B cell (primary cell): Measurements from ENCODE around the gene ZNF425. TPM values are rescaled to one million over a fixed set of nuclear protein-coding genes. Genes with fewer than 3 reads are reported as not detected.

Experiments
- ATAC-seq: fragments of 200-7000 bp; cut with Tn5 transposase; one replicate; pipeline ENCODE4 v1.10.0; 2021; ENCODE audit warnings: low read depth, mild to moderate bottlenecking, moderate number of reproducible peaks, moderate library complexity
- CTCF ChIA-PET: fragments of 350-600 bp; sonication (Branson Sonifier 250); formaldehyde crosslinking; loops from one replicate; lab custom pipeline; 2021; ENCODE audit warnings: antibody characterized with exemption, inconsistent platforms; lab: Charles Lee
- POLR2A ChIA-PET: fragments of 350-600 bp; sonication (Branson Sonifier 250); formaldehyde crosslinking; loops from one replicate; lab custom pipeline; 2021; ENCODE audit warnings: antibody characterized with exemption; lab: Charles Lee
- DNase-seq: peaks from one replicate; pipeline ENCODE4 v3.0.0; 2013
- H2AFZ ChIP-seq: 2 replicates; pipeline ENCODE4 v1.6.1; 2012; ENCODE audit warnings: mild to moderate bottlenecking, low read depth, low read length; ENCODE audit not compliant: insufficient read depth, poor library complexity, severe bottlenecking
- H3K27ac ChIP-seq, 2 donors: 1 replicate in 1 of 2; 2 replicates in 1 of 2; pipeline ENCODE4 v1.5.1; 2012 to 2013; ENCODE audit warnings: low read length in 2 of 2, mild to moderate bottlenecking in 2 of 2, moderate library complexity in 1 of 2
- H3K27me3 ChIP-seq, 4 experiments: fragments of 200-600 bp in 1 of 4; sonication (generic) in 1 of 4; replicated peaks in 1 of 4; 1 replicate in 2 of 4; 2 replicates in 2 of 4; pipeline versions ENCODE4 v1.6.1 to v1.7.0; 2013 to 2016; ENCODE audit warnings: low read length in 3 of 4, mild to moderate bottlenecking in 2 of 4, mixed read lengths in 1 of 4, moderate library complexity in 1 of 4; ENCODE audit not compliant: insufficient read depth in 4 of 4, control insufficient read depth in 3 of 4; ENCODE audit errors: control extremely low read depth in 1 of 4
- H3K36me3 ChIP-seq, 2 experiments: replicated peaks in 1 of 2; 1 replicate in 1 of 2; 2 replicates in 1 of 2; pipeline versions ENCODE4 v1.6.1 to v1.7.1; 2013; ENCODE audit warnings: low read length in 1 of 2; ENCODE audit not compliant: insufficient read depth in 2 of 2, control insufficient read depth in 1 of 2; ENCODE audit errors: control extremely low read depth in 1 of 2, extremely low read depth in 1 of 2
- H3K4me1 ChIP-seq, 2 donors: fragments of 200-600 bp in 1 of 2; sonication (generic) in 1 of 2; 1 replicate in 1 of 2; 2 replicates in 1 of 2; pipeline versions ENCODE4 v1.5.1 to v1.6.1; 2013 to 2017; ENCODE audit warnings: low read length in 2 of 2; ENCODE audit not compliant: control insufficient read depth in 2 of 2, insufficient read depth in 2 of 2
- H3K4me2 ChIP-seq: replicated peaks from 2 replicates; pipeline ENCODE3; 2012; ENCODE audit warnings: mild to moderate bottlenecking, low read depth, low read length; ENCODE audit not compliant: poor library complexity, severe bottlenecking
- H3K4me3 ChIP-seq, 5 experiments: fragments of 200-600 bp in 1 of 5; sonication (generic) in 1 of 5; 1 replicate in 3 of 5; 2 replicates in 2 of 5; pipeline versions ENCODE4 v1.5.1 to v1.7.0; 2011 to 2016; ENCODE audit warnings: low read length in 4 of 5, mild to moderate bottlenecking in 4 of 5, low read depth in 2 of 5, control low read depth in 1 of 5, moderate library complexity in 1 of 5; ENCODE audit not compliant: insufficient read depth in 1 of 5; ENCODE audit errors: control extremely low read depth in 1 of 5, extremely low read depth in 1 of 5
- H3K79me2 ChIP-seq: fragments of 200-600 bp; sonication (generic); one replicate; pipeline ENCODE4 v1.6.0; 2016; ENCODE audit warnings: low read length; ENCODE audit not compliant: control insufficient read depth, insufficient read depth
- H3K9ac ChIP-seq: fragments of 200-600 bp; sonication (generic); 2 replicates; pipeline ENCODE4 v1.6.1; 2017; ENCODE audit warnings: mild to moderate bottlenecking, low read length, moderate library complexity
- H3K9me3 ChIP-seq, 3 donors: one replicate each; pipeline versions ENCODE4 v1.6.1 to v1.7.1; 2013; ENCODE audit warnings: low read length in 2 of 3; ENCODE audit not compliant: control insufficient read depth in 2 of 3, insufficient read depth in 1 of 3; ENCODE audit errors: control extremely low read depth in 1 of 3
- H4K20me1 ChIP-seq: 2 replicates; pipeline ENCODE4 v1.6.0; 2012; ENCODE audit warnings: mild to moderate bottlenecking, low read length; ENCODE audit not compliant: insufficient read depth, control insufficient read depth, poor library complexity, severe bottlenecking
- H3K27ac Mint-ChIP-seq: one replicate; pipeline ENCODE4 v1.8.0; 2021; ENCODE audit warnings: mixed read lengths
- H3K27me3 Mint-ChIP-seq: one replicate; pipeline ENCODE4 v1.8.0; 2021; ENCODE audit warnings: mixed read lengths
- H3K4me1 Mint-ChIP-seq: one replicate; pipeline ENCODE4 v1.8.0; 2021; ENCODE audit warnings: mixed read lengths
- H3K4me3 Mint-ChIP-seq: one replicate; pipeline ENCODE4 v1.8.0; 2021; ENCODE audit warnings: mixed read lengths
- H3K9me3 Mint-ChIP-seq: one replicate; pipeline ENCODE4 v1.8.0; 2022; ENCODE audit warnings: mixed read lengths; ENCODE audit not compliant: insufficient read depth
- CTCF ChIP-seq: fragments of 200-600 bp; IDR thresholded peaks from one replicate; pipeline ENCODE4 v1.8.0; 2022; ENCODE audit warnings: antibody characterized with exemption, mild to moderate bottlenecking
- EZH2 ChIP-seq: IDR thresholded peaks from 2 replicates; pipeline ENCODE4 v1.6.1; 2012; ENCODE audit warnings: borderline replicate concordance, low read depth, mild to moderate bottlenecking, moderate library complexity, low read length; ENCODE audit not compliant: insufficient read depth, poor library complexity, severe bottlenecking
- WGBS: methylation state at CpG from one replicate; pipeline ENCODE4 v1.1.5; 2013; ENCODE audit warnings: missing lambda C conversion rate; ENCODE audit not compliant: insufficient coverage; 5-methylcytosine and 5-hydroxymethylcytosine counted together
- intact Hi-C: fragments of 100-400 bp; cut with micrococcal nuclease; formaldehyde crosslinking; loops from one replicate; pipeline ENCODE4 v1.10.0; 2022
- polyA plus RNA-seq: library from polyadenylated mRNA; depleted of rRNA; stranded (reverse); fragments of >200 nt; gene quantifications from 2 replicates; pipeline ENCODE4 v1.2.3, GENCODE V29; 2012
- total RNA-seq, 2 donors: library from RNA; stranded (reverse); fragments of 120-200 nt in 1 of 2; gene quantifications; 1 replicate in 1 of 2; 2 replicates in 1 of 2; pipeline versions ENCODE4 v1.2.3 to v1.2.4, GENCODE V29; 2013 to 2022

Gene ZNF425
- total and polyA plus RNA-seq, 2 donors (not counting 1 experiment from before 2014, with no cell fraction given), result 0.48 to 3.3 TPM

GRCh38 chr7:149147752-149148653 is 21.9 kb upstream of the ZNF425 start:
- Mint-ChIP-seq H3K27me3 (no peaks in the 10 kb centered on the region), H3K9me3 (no peaks in the 10 kb centered on the region), H3K4me1 (peaks cover 32% of the 10 kb centered on the region), H3K4me3 (peak overlapping the region; percentile 93), H3K27ac (peak overlapping the region; percentile 84)
- H2AFZ ChIP-seq, result peak overlapping the region; percentile 92
- peaks cover 41% of the 10 kb centered on the region for H4K20me1 ChIP-seq
- H3K79me2 ChIP-seq, result peaks cover 61% of the 10 kb centered on the region
- peaks cover 0 to 4% (median 0%) of the 10 kb centered on the region in 3 donors for H3K9me3 ChIP-seq
- H3K4me2 ChIP-seq, result peak overlapping the region; percentile 91
- peak overlapping the region; percentile 48 to 80 (median 76) for H3K4me3 ChIP-seq
- WGBS, result under 1% methylated on average over 85 of the region's 86 CpGs
- H3K27me3 ChIP-seq, result no peaks in the 10 kb centered on the region
- DNase-seq, result no peak
- ChIA-PET POLR2A (interaction anchor here (0.5 to 2.5 kb wide), 5 partner anchors 9 to 119 kb away, joined by 3 to 42 read pairs (median 4); partner anchors contain the start of genes ZNF425, ZNF783 and ZNF786), CTCF (interaction anchor here (0.6 to 4.0 kb wide), 17 partner anchors 9 to 313 kb away, joined by 3 to 70 read pairs (median 5); partner anchors contain the start of genes ZNF282, ZNF425, ZNF777 and ZNF783)
- peak overlapping the region; percentile 78 for H3K9ac ChIP-seq
- H3K36me3 ChIP-seq, result no peaks in the 10 kb centered on the region
- intact Hi-C loops, result loop anchor here (1.0 to 10.0 kb wide), 14 partner anchors 22 to 567 kb away; partner anchors contain the start of genes PDIA4, ZNF212, ZNF282 and ZNF425
- peak overlapping the region; percentile 46 to 83 for H3K27ac ChIP-seq
- TF ChIP-seq EZH2, result no peak
- TF ChIP-seq CTCF, result no peak
- ATAC-seq, result peak; percentile 12
- peaks cover 22 to 30% of the 10 kb centered on the region in 2 donors for H3K4me1 ChIP-seq
